ENCODE measurements around the gene MRPL18. TPM values are rescaled to one million over a fixed set of nuclear protein-coding genes. Genes with fewer than 3 reads are reported as not detected.

The MRPL18 gene
- total RNA-seq, 1 experiment from 2014 or later, result 95.2 TPM

- no peak for TF ChIP-seq ZBTB43 (CRISPR knock-in tag; IDR thresholded peaks at IDR 0.05)
- no peak for TF ChIP-seq GTF2I (CRISPR knock-in tag; conservative IDR thresholded peaks at IDR 0.05)
- no peak for TF ChIP-seq ZNF416 (CRISPR knock-in tag; IDR thresholded peaks at IDR 0.05)
- TF ChIP-seq FOXP4 (CRISPR knock-in tag; IDR thresholded peaks at IDR 0.05), result no peak
- no peak for TF ChIP-seq ESRRA (CRISPR knock-in tag; IDR thresholded peaks at IDR 0.05; ENCODE audit: borderline replicate concordance)
- no peak for TF ChIP-seq STAT6 (CRISPR knock-in tag; conservative IDR thresholded peaks at IDR 0.05; ENCODE audit: low read depth)
- TF ChIP-seq ZNF138 (CRISPR knock-in tag; conservative IDR thresholded peaks at IDR 0.05), result no peak
- TF ChIP-seq ZBTB21 (CRISPR knock-in tag; IDR thresholded peaks at IDR 0.05; ENCODE audit: borderline replicate concordance), result no peak
- TF ChIP-seq TCF7 (CRISPR knock-in tag; IDR thresholded peaks at IDR 0.05; ENCODE audit: low read depth), result no peak
- TF ChIP-seq SMAD3 (CRISPR knock-in tag; IDR thresholded peaks at IDR 0.05; ENCODE audit: borderline replicate concordance), result no peak
- no peak for TF ChIP-seq JUN (CRISPR knock-in tag; IDR thresholded peaks at IDR 0.05)
- TF ChIP-seq ZNF512 (CRISPR knock-in tag; IDR thresholded peaks at IDR 0.05; ENCODE audit: borderline replicate concordance), result no peak
Observed at GRCh38 chr6:159788276-159788675, 2.0 kb upstream of the MRPL18 start (continued).

- CTCF ChIA-PET, result interaction anchor here (1.0 to 2.6 kb wide), 5 partner anchors 54 to 97 kb away, joined by 3 to 18 read pairs (median 8); partner anchors contain the start of gene SOD2
- H3K9me3 Mint-ChIP-seq, result no peaks in the 10 kb centered on the region
- peak overlapping the region; percentile 92 for H3K27ac Mint-ChIP-seq
- ATAC-seq (no peak), DNase-seq (ENCODE audit: low spot score) (peak; percentile 32)
- H3K4me3 Mint-ChIP-seq, result peak overlapping the region; percentile 99
- H3K36me3 Mint-ChIP-seq, result peaks cover 71% of the 10 kb centered on the region
- POLR2A ChIA-PET, result interaction anchor here (0.5 to 3.5 kb wide), 9 partner anchors 9 to 166 kb away, joined by 3 to 32 read pairs (median 4); partner anchors contain the start of genes ACAT2 and WTAP
- peaks cover 36% of the 10 kb centered on the region for H3K4me1 Mint-ChIP-seq
- no peaks in the 10 kb centered on the region for H3K27me3 Mint-ChIP-seq (ENCODE audit: low read depth)
- TF ChIP-seq RELA (CRISPR knock-in tag; IDR thresholded peaks at IDR 0.05; ENCODE audit: borderline replicate concordance), result 0 out of 2 replicates have a peak, but pooled peaks have one; percentile 27
- TF ChIP-seq ZNF423 (CRISPR knock-in tag; IDR thresholded peaks at IDR 0.05), result no peak
- TF ChIP-seq ZNF281 (CRISPR knock-in tag; IDR thresholded peaks at IDR 0.05), result no peak
- TF ChIP-seq CBFB (CRISPR knock-in tag; IDR thresholded peaks at IDR 0.05; ENCODE audit: low read depth), result no peak
- no peak for TF ChIP-seq RORB (CRISPR knock-in tag; IDR thresholded peaks at IDR 0.05)
- no peak for TF ChIP-seq NFYB (CRISPR knock-in tag; conservative IDR thresholded peaks at IDR 0.05; ENCODE audit: low read depth)
- no peak for TF ChIP-seq ELF4 (CRISPR knock-in tag; IDR thresholded peaks at IDR 0.05; ENCODE audit: low read depth)
- no peak for TF ChIP-seq ZSCAN18 (CRISPR knock-in tag; IDR thresholded peaks at IDR 0.05)
- TF ChIP-seq OVOL2 (CRISPR knock-in tag; IDR thresholded peaks at IDR 0.05; ENCODE audit: borderline replicate concordance), result no peak
- TF ChIP-seq MYBL2 (CRISPR knock-in tag; IDR thresholded peaks at IDR 0.05), result 0 out of 2 replicates have a peak, but pooled peaks have one; percentile 17
- TF ChIP-seq E2F5 (CRISPR knock-in tag; IDR thresholded peaks at IDR 0.05), result no peak
- TF ChIP-seq KAT7 (CRISPR knock-in tag; IDR thresholded peaks at IDR 0.05; ENCODE audit: borderline replicate concordance), result no peak; the same call in 1 of the 2 replicates
Observed at GRCh38 chr6:159788753-159789376, 1.4 kb upstream of the MRPL18 start.
